GM23248 (cell line): Measurements from ENCODE around the gene ZSCAN25.

Source experiments
- EZH2 ChIP-seq: fragments of 200-600 bp; sonication (generic); IDR thresholded peaks from 2 replicates; pipeline ENCODE4 v1.6.1; 2018; ENCODE audit warnings: antibody characterized with exemption, mild to moderate bottlenecking; ENCODE audit not compliant: insufficient read depth, poor library complexity, severe bottlenecking
- EZH2phosphoT487 ChIP-seq: fragments of 200-600 bp; sonication (generic); IDR thresholded peaks from 2 replicates; pipeline ENCODE4 v1.6.1; 2018; ENCODE audit warnings: antibody characterized with exemption, moderate library complexity, mild to moderate bottlenecking, low read depth; ENCODE audit not compliant: insufficient read depth

GRCh38 chr7:99588868-99589267 is 27.9 kb upstream of the ZSCAN25 start:
- TF ChIP-seq EZH2phosphoT487 (no peak), EZH2 (no peak)
